NCI-H345 treated with DMSO at 0.1 percent for 48 hours (cell line): ENCODE measurements around the gene HOXB1.

ENCODE experiments used
- DNase-seq: peaks from one replicate; lab custom pipeline; 2025; ENCODE audit not compliant: unreplicated experiment; lab: John Stamatoyannopoulos, UW

Gene HOXB1

DNA sequence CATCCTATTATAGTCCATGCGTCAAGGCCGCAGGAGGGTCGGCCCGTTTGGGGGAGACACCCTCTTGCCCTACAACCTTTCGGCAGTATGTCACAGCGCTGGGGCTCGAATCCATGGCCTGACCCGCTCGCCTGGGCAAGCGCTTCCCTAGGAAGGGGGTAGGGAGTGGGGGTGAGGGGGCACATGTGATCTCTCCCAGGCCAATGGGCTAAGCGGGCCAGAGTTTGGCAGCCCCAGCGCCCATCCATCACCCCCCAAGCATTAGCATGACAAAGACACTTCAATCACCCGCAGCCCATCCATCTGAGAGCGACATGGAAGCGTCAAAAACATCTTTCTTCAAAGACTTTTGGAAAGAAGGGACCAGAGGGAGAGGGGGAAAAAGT, at the start of gene HOXB1:
Gene HOXB1, minus strand, starts transcription at position 125 of the 386 bp plus-strand sequence. Its CDS starts 107 bp downstream, at position 18.
- no peak for DNase-seq

GRCh38 chr17:48579760-48580554, 49.1 kb upstream of the HOXB1 start:
- DNase-seq = no peak

- DNase-seq = no peak
These were observed 48.6 kb upstream of the HOXB1 start for GRCh38 chr17:48579471-48579759.

- no peak for DNase-seq
These were observed 48.0 kb upstream of the HOXB1 start for GRCh38 chr17:48578616-48579470.

DNA sequence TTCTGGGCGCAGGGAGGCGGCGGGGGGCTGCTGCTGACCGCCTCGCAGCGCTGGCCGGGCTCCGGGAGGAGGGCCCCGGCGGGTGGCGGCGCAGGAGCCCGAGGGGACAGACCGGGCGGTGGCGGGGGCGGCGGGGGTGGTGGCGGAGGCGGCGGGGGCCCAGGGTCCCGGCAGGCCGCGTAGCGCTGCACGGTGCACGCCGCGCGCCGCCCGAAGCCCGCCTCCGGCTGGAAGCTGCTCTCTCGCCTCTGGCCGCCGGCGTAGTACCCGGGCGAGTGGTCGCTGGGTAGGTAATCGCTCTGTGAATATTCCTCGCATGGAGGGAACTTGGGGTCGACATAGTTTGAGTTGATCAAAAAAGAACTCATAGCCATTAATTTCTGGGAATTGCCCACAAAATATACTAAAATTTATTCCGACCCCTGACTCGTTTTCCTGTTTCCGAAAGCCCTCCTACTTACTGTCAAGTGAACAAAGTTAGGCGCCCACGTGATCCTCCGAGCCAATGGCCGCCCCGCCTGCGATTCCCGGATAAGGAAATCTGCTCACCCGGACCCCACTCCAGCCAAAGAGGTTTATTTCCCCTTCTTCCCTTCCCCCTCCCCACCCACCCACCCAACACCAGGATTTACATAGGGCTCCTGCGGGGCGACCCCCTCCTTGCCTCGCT, 47.3 kb upstream of the HOXB1 start, which contains the start of gene HOXB4:
Gene HOXB4, minus strand, starts transcription at position 405 of the 670 bp plus-strand sequence. Its CDS starts 31 bp downstream, at position 374.
- no peak for DNase-seq

DNA sequence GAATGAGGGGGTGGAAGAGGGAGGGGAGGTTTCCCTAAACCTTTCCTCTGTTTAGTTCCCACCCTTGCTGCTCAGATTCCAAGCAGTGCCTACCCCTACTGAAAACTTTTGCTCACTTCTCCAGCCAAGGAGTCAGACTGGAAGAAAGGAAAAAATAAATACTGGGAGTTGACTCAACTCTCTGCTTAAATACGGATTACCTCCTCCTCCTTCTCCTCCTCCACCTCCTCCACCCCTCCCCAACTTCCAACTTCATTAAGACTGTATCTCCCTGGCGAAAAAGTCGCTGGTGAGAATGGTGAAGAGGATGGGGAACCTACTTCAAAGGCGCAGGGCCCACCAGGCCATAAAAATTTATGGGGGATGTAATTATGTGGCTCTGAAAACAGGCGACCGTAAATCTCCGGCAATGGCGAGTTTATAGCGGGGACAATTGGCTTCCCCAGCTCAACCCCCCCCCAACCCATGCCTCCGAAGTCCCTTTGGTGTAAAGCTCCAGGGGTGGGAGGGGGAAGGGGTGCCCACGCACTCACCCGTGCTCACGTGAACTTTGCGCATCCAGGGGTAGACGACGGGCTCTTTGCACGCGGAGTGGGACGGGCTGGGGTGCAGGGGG, 46.6 kb upstream of the HOXB1 start:
- no peak for DNase-seq

DNA sequence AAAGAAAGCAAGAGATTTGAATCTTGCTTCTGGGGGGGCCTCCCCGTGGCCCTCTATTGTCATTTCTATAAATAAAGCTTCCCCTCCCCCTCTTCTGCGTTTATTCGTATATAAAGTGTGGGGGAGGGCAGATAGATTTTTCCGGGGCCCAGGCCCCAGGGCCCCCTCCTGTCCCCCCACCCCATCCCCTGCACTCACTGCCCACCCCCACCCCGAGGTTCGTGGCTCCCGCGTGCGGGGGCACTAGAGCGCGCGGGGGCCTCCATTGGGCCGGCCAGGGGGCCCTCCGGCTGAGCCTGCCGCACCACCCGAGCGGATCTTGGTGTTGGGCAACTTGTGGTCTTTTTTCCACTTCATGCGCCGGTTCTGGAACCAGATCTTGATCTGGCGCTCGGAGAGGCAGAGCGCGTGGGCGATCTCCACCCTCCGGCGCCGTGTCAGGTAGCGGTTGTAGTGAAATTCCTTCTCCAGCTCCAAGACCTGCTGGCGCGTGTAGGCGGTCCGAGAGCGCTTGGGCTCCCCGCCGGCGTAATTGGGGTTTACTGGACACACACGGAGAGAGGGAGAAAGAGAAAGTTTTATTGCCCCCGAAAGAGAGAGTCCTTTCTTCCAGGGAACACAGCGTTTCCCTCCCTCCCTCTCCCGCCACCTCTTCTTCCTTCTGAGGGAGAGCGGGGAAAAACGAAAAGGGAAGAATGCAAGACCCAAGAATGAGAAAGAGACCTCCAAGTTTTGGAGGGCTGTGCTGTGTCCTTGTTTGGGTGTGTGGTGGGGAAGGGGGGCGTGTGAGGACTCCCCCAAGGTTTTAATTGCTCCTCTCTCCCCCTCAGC, 45.9 kb upstream of the HOXB1 start:
- no peak for DNase-seq

DNA sequence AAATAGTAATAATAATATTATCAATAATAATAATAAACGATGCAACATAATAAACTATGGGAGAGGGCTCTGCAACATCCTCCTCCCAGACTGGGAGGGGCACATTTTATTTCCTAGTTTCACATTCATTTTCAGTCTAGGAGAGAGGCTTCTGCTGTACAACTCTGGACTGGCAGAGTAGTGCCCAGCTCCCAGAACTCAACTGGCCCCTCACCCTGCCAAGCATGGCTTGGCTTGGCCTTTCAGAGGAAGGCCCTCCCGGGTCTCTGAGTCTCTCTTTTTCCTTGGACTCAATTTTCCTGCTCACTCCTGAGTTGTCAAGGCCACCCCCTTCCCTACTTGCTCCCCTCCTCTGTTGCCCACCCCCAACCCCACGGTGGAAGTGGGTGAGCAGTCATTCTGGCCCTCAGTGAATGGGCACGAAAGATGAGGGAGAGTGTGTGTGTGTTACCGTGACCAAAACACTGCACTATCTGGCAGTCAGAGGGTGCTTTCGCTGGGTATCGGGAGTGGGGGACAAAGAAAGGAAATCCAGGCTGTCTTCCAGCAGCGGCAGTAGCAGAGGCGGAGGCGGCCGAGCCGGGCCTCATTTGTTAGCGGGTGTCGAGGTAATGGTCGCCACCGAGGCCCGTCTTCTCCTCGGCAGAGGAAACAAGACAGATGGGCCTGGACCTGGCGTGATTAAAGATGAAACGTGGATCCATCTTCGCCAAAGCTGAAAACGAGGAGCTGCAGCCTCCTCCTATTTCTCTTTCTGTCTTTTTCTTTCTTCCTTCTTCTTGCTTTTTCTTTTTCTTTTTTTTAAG, 45.1 kb upstream of the HOXB1 start:
- no peak for DNase-seq

DNA sequence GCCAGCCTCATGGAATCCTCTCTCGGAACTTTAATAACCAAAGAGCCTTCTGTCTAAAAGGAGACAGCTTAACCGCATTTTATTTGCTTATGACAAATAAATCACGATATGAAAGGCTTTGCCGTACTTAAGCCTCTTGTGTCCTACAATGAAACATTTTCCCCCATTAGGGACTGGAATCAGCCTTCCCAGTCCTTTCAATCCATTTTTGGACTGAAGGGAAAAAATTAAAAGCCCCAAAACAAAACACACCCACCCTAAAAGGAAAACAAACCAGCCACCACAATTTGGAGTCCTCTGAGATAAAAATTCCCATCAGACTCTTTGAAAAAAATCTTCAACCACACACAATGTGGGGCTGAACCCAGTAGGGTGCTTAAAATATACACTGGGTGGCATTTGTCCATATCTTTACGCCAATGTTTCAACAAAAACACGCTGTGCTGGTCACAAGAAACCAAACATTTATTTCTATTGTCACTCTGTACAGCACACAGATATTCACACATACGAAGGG, 44.3 kb upstream of the HOXB1 start:
- DNase-seq = no peak

DNA sequence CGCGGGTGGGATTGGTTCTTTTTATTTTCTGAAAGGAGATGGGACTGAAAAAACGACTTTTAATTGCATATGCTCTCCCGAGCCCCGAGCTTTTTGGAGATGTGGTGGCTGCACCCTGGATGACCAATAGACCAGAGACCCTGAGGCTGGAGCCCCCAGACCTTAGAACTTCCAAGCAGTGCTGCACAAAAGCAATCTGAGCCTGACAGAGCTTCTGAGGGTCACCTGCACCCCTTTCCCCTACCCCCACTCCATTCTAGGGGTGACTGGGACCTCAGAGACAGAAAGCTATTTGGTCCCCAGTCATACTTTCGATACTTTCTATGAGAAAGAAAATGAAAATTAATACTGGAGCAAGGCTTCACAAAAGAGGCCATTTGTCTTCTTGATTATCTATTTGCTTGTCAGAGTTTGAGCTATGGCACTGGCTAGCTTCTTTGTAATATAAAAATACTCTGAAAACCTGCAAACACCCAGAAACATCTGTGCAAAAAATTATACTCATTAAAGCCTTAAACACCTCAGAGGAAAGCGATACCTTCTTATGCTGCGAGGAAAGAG, 43.8 kb upstream of the HOXB1 start:
- DNase-seq = no peak

DNA sequence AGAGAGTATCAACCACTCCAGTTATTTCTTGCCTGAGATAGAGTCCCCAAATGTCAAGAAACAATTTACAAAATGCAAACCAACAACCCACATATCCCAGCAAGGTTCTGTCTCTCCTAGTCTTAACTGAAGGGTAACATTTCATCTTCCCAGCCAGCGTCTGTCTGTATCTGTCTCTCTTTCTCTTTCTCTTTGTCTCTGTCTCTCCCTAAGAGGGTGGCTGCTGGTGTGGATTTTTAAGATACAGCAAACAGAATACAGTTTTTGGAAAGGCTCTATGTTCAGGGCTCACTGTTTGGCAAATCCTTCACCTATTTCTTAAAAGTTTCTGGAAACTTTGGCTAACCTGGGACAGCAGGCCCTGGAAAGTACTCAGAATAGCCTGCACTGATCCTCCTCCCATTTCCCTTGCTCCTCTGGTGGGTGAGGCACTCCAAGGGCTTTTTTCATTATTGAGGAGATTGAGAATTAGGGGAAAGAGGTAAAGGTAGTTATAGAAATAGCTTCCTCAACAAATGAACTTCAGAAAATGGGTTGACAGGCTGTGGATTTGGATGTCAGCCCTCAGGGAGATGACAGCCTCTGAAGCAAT, 41.1 kb upstream of the HOXB1 start:
- DNase-seq = no peak

GRCh38 chr17:48571024-48571818, 40.4 kb upstream of the HOXB1 start:
- DNase-seq = no peak

- no peak for DNase-seq
These were observed 39.7 kb upstream of the HOXB1 start for GRCh38 chr17:48570325-48571023.

GRCh38 chr17:48569674-48570324, 39.0 kb upstream of the HOXB1 start:
- DNase-seq = no peak

- DNase-seq = no peak
These were observed 38.4 kb upstream of the HOXB1 start for GRCh38 chr17:48569240-48569582.

DNA sequence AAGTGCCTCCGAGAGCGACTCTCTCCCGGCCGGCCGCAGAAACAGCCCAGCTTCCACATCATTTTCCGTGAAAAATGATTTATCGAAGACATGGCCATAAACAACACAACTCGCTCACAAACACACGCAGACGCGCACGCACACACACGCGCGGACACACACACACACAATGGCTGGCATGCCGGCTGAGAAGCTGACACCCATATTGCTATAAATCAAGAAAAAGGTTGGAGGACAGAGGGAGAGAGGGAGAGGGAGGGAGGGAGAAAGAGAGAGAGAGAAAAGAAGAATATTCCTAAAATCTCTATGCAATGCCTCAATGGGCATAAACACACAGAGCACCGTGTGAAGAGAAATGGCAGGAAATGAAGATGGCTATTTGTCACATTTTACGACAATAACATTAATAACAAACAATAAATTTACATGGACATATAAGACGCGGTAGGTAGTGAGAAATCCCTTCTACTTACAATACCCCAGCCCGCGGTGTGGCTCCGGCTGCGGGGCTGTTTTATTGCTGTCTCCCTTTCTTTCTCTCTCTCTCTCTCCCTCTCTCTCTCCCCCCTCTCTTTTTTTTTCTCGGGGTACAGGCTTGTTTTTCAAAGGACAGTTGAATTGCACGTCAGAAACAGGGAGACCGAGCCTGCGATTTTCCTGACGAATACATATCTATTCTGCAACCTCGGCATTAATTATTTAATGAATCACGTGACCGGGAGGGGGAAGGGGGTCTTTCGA, 37.9 kb upstream of the HOXB1 start:
- no peak for DNase-seq
